HEK293T (cell line): Measurements from ENCODE around the gene ARL6IP6.

Experiments used
- ARNT ChIP-seq: fragments of 450-650 bp; IDR thresholded peaks from 2 replicates; pipeline ENCODE4 v1.6.1; 2017; ENCODE audit warnings: mild to moderate bottlenecking
- BHLHE40 ChIP-seq: fragments of 450-650 bp; IDR thresholded peaks from 2 replicates; pipeline ENCODE4 v1.6.1; 2016; ENCODE audit warnings: mild to moderate bottlenecking, moderate library complexity, borderline replicate concordance
- ELF4 ChIP-seq: fragments of 450-650 bp; IDR thresholded peaks from 2 replicates; pipeline ENCODE4 v1.6.1; 2017; ENCODE audit warnings: antibody characterized with exemption
- FOXA1 ChIP-seq: fragments of 450-650 bp; IDR thresholded peaks from 2 replicates; pipeline ENCODE4 v1.6.1; 2016; ENCODE audit warnings: mild to moderate bottlenecking
- FOXK2 ChIP-seq: fragments of 450-650 bp; IDR thresholded peaks from 2 replicates; pipeline ENCODE4 v1.6.1; 2016; ENCODE audit warnings: mild to moderate bottlenecking
- FOXM1 ChIP-seq: fragments of 450-650 bp; IDR thresholded peaks from 2 replicates; pipeline ENCODE4 v1.6.1; 2017; ENCODE audit warnings: mild to moderate bottlenecking, borderline replicate concordance
- LEF1 ChIP-seq: fragments of 450-650 bp; IDR thresholded peaks from 2 replicates; pipeline ENCODE4 v1.6.1; 2017; ENCODE audit warnings: mild to moderate bottlenecking, borderline replicate concordance
- NFRKB ChIP-seq: fragments of 450-650 bp; IDR thresholded peaks from 2 replicates; pipeline ENCODE4 v1.6.1; 2016; ENCODE audit warnings: mild to moderate bottlenecking, moderate library complexity
- PKNOX1 ChIP-seq: fragments of 450-650 bp; IDR thresholded peaks from 2 replicates; pipeline ENCODE4 v1.6.1; 2016
- SP1 ChIP-seq: fragments of 450-650 bp; IDR thresholded peaks from 2 replicates; pipeline ENCODE4 v1.6.1; 2017
- SUZ12 ChIP-seq: fragments of 450-650 bp; IDR thresholded peaks from 2 replicates; pipeline ENCODE4 v1.6.1; 2016; ENCODE audit warnings: mild to moderate bottlenecking
- TARDBP ChIP-seq: fragments of 450-650 bp; IDR thresholded peaks from 2 replicates; pipeline ENCODE4 v1.6.1; 2016

GRCh38 chr2:152782171-152782570 is 63.8 kb downstream of the ARL6IP6 start:
- no peak for TF ChIP-seq FOXK2
- no peak for TF ChIP-seq SUZ12
- no peak for TF ChIP-seq TARDBP
- TF ChIP-seq LEF1, result no peak
- TF ChIP-seq NFRKB, result no peak
- TF ChIP-seq ARNT, result no peak
- no peak for TF ChIP-seq FOXA1
- TF ChIP-seq SP1, result no peak
- TF ChIP-seq BHLHE40, result no peak
- no peak for TF ChIP-seq FOXM1
- TF ChIP-seq PKNOX1, result no peak
- no peak for TF ChIP-seq ELF4
